Germinal center (tissue), 1 donor: ENCODE measurements around the gene SUGP2.
"Not testable (repeated sequence)": the region's sequence is repeated elsewhere in the genome, so short reads cannot be mapped to it uniquely, and the experiment has no call there.

Experiments
- DNase-seq: peaks from one replicate; pipeline ENCODE4 v3.0.0; 2012; ENCODE audit warnings: mixed read lengths, low spot score

The SUGP2 gene

GRCh38 chr19:18990128-18990708 is 43.1 kb downstream of the SUGP2 start:
- no peak for DNase-seq

GRCh38 chr19:18989316-18989715 is 44.0 kb downstream of the SUGP2 start:
- DNase-seq: no peak

- no peak for DNase-seq
Observed at GRCh38 chr19:18987456-18987855, 45.9 kb downstream of the SUGP2 start.

- no peak for DNase-seq
Observed at GRCh38 chr19:18985257-18985656, 48.1 kb downstream of the SUGP2 start.

GRCh38 chr19:18984251-18984650 is 49.1 kb downstream of the SUGP2 start:
- DNase-seq: no peak

- DNase-seq: no peak
Observed at GRCh38 chr19:18982669-18983068, 50.6 kb downstream of the SUGP2 start.

GRCh38 chr19:18980432-18981020 is 52.8 kb downstream of the SUGP2 start:
- no peak for DNase-seq

GRCh38 chr19:18978616-18979015 is 54.7 kb downstream of the SUGP2 start:
- no peak for DNase-seq

- no peak for DNase-seq
Observed at GRCh38 chr19:18975869-18976268, 57.4 kb downstream of the SUGP2 start.

- no peak for DNase-seq
Observed at GRCh38 chr19:18975011-18975410, 58.3 kb downstream of the SUGP2 start.

GRCh38 chr19:18972851-18973250 is 60.5 kb downstream of the SUGP2 start:
- DNase-seq: no peak

- no peak for DNase-seq
Observed at GRCh38 chr19:18972301-18972811, 61.0 kb downstream of the SUGP2 start.

GRCh38 chr19:18969931-18970659 is 63.2 kb downstream of the SUGP2 start:
- no peak for DNase-seq

GRCh38 chr19:18967358-18968146 is 65.8 kb downstream of the SUGP2 start:
- no peak for DNase-seq

- no peak for DNase-seq
Observed at GRCh38 chr19:18966307-18966706, 67.0 kb downstream of the SUGP2 start.

GRCh38 chr19:18964121-18964520 is 69.2 kb downstream of the SUGP2 start:
- DNase-seq: no peak

- DNase-seq: peak; percentile 60
Observed at GRCh38 chr19:18961767-18962620, 71.3 kb downstream of the SUGP2 start.

- no peak for DNase-seq
Observed at GRCh38 chr19:18960370-18960769, 72.9 kb downstream of the SUGP2 start.

- DNase-seq: no peak
Observed at GRCh38 chr19:18955042-18955441, 78.3 kb downstream of the SUGP2 start.

GRCh38 chr19:18954094-18954493 is 79.2 kb downstream of the SUGP2 start:
- DNase-seq: no peak

GRCh38 chr19:18952364-18953003 is 80.8 kb downstream of the SUGP2 start:
- DNase-seq: not testable (repeated sequence)
